H9 (cell line): ENCODE data around the gene PCDH9. TPM values are rescaled to one million over a fixed set of nuclear protein-coding genes. Genes with fewer than 3 reads are reported as not detected.

Experiments
- DNase-seq: peaks from one replicate; pipeline ENCODE4 v3.0.0-alpha.2; 2017
- H2AFZ ChIP-seq: one replicate; pipeline ENCODE4 v1.6.1; 2013; ENCODE audit warnings: mild to moderate bottlenecking, low read length, control low read depth, moderate library complexity
- H2AK5ac ChIP-seq: 2 replicates; pipeline ENCODE4 v1.6.1; 2013; ENCODE audit warnings: low read length, control low read depth, mixed read lengths; ENCODE audit not compliant: insufficient read length
- H2BK120ac ChIP-seq: one replicate; pipeline ENCODE4 v1.6.1; 2013; ENCODE audit warnings: low read depth, mild to moderate bottlenecking, low read length, control low read depth, inconsistent platforms; ENCODE audit not compliant: poor library complexity, severe bottlenecking
- H2BK12ac ChIP-seq: 2 replicates; pipeline ENCODE4 v1.6.1; 2013; ENCODE audit warnings: low read length, control low read depth, mixed read lengths, low read depth; ENCODE audit not compliant: insufficient read length
- H2BK15ac ChIP-seq: 2 replicates; pipeline ENCODE4 v1.6.1; 2013; ENCODE audit warnings: low read depth, low read length, control low read depth
- H2BK20ac ChIP-seq: one replicate; pipeline ENCODE4 v1.6.1; 2013; ENCODE audit warnings: low read depth, mild to moderate bottlenecking, low read length, control low read depth, inconsistent platforms; ENCODE audit not compliant: poor library complexity, severe bottlenecking
- H2BK5ac ChIP-seq: 2 replicates; pipeline ENCODE4 v1.6.1; 2013; ENCODE audit warnings: low read length, control low read depth, mixed read lengths; ENCODE audit not compliant: insufficient read length
- H3K14ac ChIP-seq: 2 replicates; pipeline ENCODE4 v1.6.1; 2013; ENCODE audit warnings: low read length, control low read depth; ENCODE audit not compliant: insufficient read depth
- H3K18ac ChIP-seq: 2 replicates; pipeline ENCODE4 v1.6.1; 2013; ENCODE audit warnings: low read depth, mild to moderate bottlenecking, mixed read lengths, low read length, control low read depth; ENCODE audit not compliant: insufficient read length
- H3K23ac ChIP-seq: 2 replicates; pipeline ENCODE4 v1.6.1; 2013; ENCODE audit warnings: low read length, control low read depth, mixed read lengths, low read depth; ENCODE audit not compliant: insufficient read length
- H3K23me2 ChIP-seq: 2 replicates; pipeline ENCODE4 v1.6.1; 2013; ENCODE audit warnings: low read depth, mild to moderate bottlenecking, mixed read lengths, low read length, control low read depth; ENCODE audit not compliant: insufficient read length, poor library complexity, severe bottlenecking
- H3K27ac ChIP-seq: 2 replicates; pipeline ENCODE4 v1.5.1; 2013; ENCODE audit warnings: low read length, control low read depth, mixed read lengths, low read depth; ENCODE audit not compliant: insufficient read length
- H3K27me3 ChIP-seq: 2 replicates; pipeline ENCODE4 v1.6.1; 2013; ENCODE audit warnings: low read length, control low read depth, inconsistent platforms; ENCODE audit not compliant: insufficient read depth
- H3K4ac ChIP-seq: 2 replicates; pipeline ENCODE4 v1.6.1; 2013; ENCODE audit warnings: low read depth, mild to moderate bottlenecking, control low read depth, inconsistent platforms, low read length, moderate library complexity
- H3K4me1 ChIP-seq: 2 replicates; pipeline ENCODE4 v1.6.1; 2013; ENCODE audit warnings: low read length, control low read depth, inconsistent platforms; ENCODE audit not compliant: insufficient read depth
- H3K4me2 ChIP-seq: 2 replicates; pipeline ENCODE4 v1.6.1; 2013; ENCODE audit warnings: low read length, control low read depth, mixed read lengths; ENCODE audit not compliant: insufficient read length, insufficient read depth
- H3K56ac ChIP-seq: 2 replicates; pipeline ENCODE4 v1.6.1; 2013; ENCODE audit warnings: low read depth, mild to moderate bottlenecking, mixed read lengths, low read length, control low read depth; ENCODE audit not compliant: insufficient read length
- H3K79me1 ChIP-seq: 2 replicates; pipeline ENCODE4 v1.6.1; 2013; ENCODE audit warnings: low read depth, mild to moderate bottlenecking, moderate library complexity, low read length, control low read depth, inconsistent platforms; ENCODE audit not compliant: insufficient read depth, poor library complexity, severe bottlenecking
- H3K79me2 ChIP-seq: 2 replicates; pipeline ENCODE4 v1.6.1; 2013; ENCODE audit warnings: low read length, control low read depth, inconsistent platforms; ENCODE audit not compliant: insufficient read depth
- H3K9ac ChIP-seq: 2 replicates; pipeline ENCODE4 v1.6.1; 2013; ENCODE audit warnings: low read length, control low read depth, mixed read lengths; ENCODE audit not compliant: insufficient read length; ENCODE audit errors: extremely low read depth
- H3K9me3 ChIP-seq: one replicate; pipeline ENCODE4 v1.6.1; 2013; ENCODE audit warnings: low read depth, low read length, inconsistent platforms; ENCODE audit not compliant: control insufficient read depth
- H3T11ph ChIP-seq: one replicate; pipeline ENCODE4 v1.6.1; 2013; ENCODE audit warnings: mild to moderate bottlenecking, low read length, control low read depth, inconsistent platforms
- H4K20me1 ChIP-seq: one replicate; pipeline ENCODE4 v1.6.1; 2013; ENCODE audit not compliant: control insufficient read depth, insufficient read length, insufficient read depth
- H4K5ac ChIP-seq: 2 replicates; pipeline ENCODE4 v1.6.1; 2013; ENCODE audit warnings: low read depth, mild to moderate bottlenecking, mixed read lengths, low read length, control low read depth; ENCODE audit not compliant: insufficient read length
- H4K8ac ChIP-seq: replicated peaks from 2 replicates; pipeline ENCODE4 v1.6.1; 2013; ENCODE audit warnings: low read length, control low read depth, mixed read lengths, low read depth; ENCODE audit not compliant: insufficient read length
- H4K91ac ChIP-seq: 2 replicates; pipeline ENCODE4 v1.6.1; 2013; ENCODE audit warnings: low read depth, mild to moderate bottlenecking, moderate library complexity, mixed read lengths, low read length, control low read depth; ENCODE audit not compliant: insufficient read length
- H3K27ac Mint-ChIP-seq, 3 experiments: 2 replicates in 2 of 3; 3 replicates in 1 of 3; pipeline ENCODE4 v1.8.0; 2020 to 2021; ENCODE audit warnings: mixed read lengths in 3 of 3, mild to moderate bottlenecking in 1 of 3, moderate library complexity in 1 of 3
- H3K27me3 Mint-ChIP-seq: 2 replicates; pipeline ENCODE4 v1.8.0; 2021; ENCODE audit warnings: low read depth, mild to moderate bottlenecking, moderate library complexity, mixed read lengths
- H3K36me3 Mint-ChIP-seq, 3 experiments: 2 replicates in 2 of 3; 3 replicates in 1 of 3; pipeline ENCODE4 v1.8.0; 2020 to 2021; ENCODE audit warnings: low read depth in 3 of 3, mixed read lengths in 3 of 3; ENCODE audit not compliant: insufficient read depth in 1 of 3
- H3K4me1 Mint-ChIP-seq, 2 experiments: 2 replicates each; pipeline ENCODE4 v1.8.0; 2020; ENCODE audit warnings: mixed read lengths in 2 of 2
- H3K4me3 Mint-ChIP-seq, 2 experiments: 2 replicates in 1 of 2; 3 replicates in 1 of 2; pipeline ENCODE4 v1.8.0; 2020 to 2021; ENCODE audit warnings: mild to moderate bottlenecking in 2 of 2, mixed read lengths in 2 of 2, moderate library complexity in 1 of 2
- H3K9me3 Mint-ChIP-seq, 2 experiments: 2 replicates in 1 of 2; 3 replicates in 1 of 2; pipeline ENCODE4 v1.8.0; 2020; ENCODE audit warnings: mild to moderate bottlenecking in 2 of 2, mixed read lengths in 2 of 2, moderate library complexity in 1 of 2
- CTCF ChIP-seq: fragments of 200-600 bp; sonication (generic); conservative IDR thresholded peaks from 3 replicates; pipeline ENCODE4 v1.8.0; 2021; ENCODE audit warnings: antibody characterized with exemption, mild to moderate bottlenecking
- WGBS: extraction: QIAGEN DNeasy Blood & Tissue Kit; methylation state at CpG from one replicate; pipeline ENCODE4 v1.1.7; 2013; ENCODE audit warnings: missing lambda C conversion rate, low lambda C conversion rate, mixed read lengths; ENCODE audit not compliant: insufficient read length; ENCODE audit errors: extremely low coverage; 5-methylcytosine and 5-hydroxymethylcytosine counted together
- total RNA-seq: library from RNA; stranded (reverse); gene quantifications from 2 replicates; pipeline ENCODE4 v1.2.1, GENCODE V29; 2021

Gene PCDH9
- total RNA-seq, 1 experiment from 2014 or later = 0.11 TPM

DNA sequence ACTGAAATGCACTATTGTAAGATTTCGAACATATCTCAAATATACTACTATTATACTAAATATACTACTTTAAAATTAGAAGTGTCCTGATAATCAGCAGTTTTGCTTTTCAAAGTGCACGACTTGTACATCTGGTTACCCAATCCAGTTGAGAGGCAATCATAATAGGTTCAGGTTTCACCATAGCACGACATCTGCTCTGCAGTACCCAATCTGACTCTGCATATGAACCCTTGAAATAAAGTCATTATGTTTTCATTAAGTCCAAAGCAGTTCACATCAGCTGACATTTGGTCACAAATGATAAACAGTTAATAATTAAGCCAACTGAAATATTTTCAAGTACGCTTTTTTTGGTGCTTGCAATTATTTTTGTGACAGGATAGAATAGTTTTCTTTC, 90.6 kb downstream of the PCDH9 start:
- H3K4me3 Mint-ChIP-seq = no peak overlapping the region
- H2BK15ac ChIP-seq = no peak overlapping the region
- H2AK5ac ChIP-seq = no peak overlapping the region
- no CpG with 5 or more reads among the region's 4 CpGs for WGBS
- no peak overlapping the region for H4K8ac ChIP-seq
- no peaks in the 10 kb centered on the region for H3K9me3 Mint-ChIP-seq
- no peaks in the 10 kb centered on the region for H3K79me1 ChIP-seq
- H2BK20ac ChIP-seq = no peak overlapping the region
- no peak overlapping the region for H3K27ac ChIP-seq
- TF ChIP-seq CTCF = no peak
- no peaks in the 10 kb centered on the region for H4K20me1 ChIP-seq
- no peak overlapping the region for H3K4me2 ChIP-seq
- no peaks in the 10 kb centered on the region for H3K4me1 ChIP-seq
- H3K9me3 ChIP-seq = no peaks in the 10 kb centered on the region
- H4K91ac ChIP-seq = no peak overlapping the region
- H3K23ac ChIP-seq = no peak overlapping the region
- no peaks in the 10 kb centered on the region; a peak in 1 of 7 replicates for H3K36me3 Mint-ChIP-seq
- H3K18ac ChIP-seq = no peak overlapping the region
- no peaks in the 10 kb centered on the region for H3K27me3 ChIP-seq
- no peak overlapping the region for H3K4ac ChIP-seq
- H3K56ac ChIP-seq = no peak overlapping the region
- H3K23me2 ChIP-seq = no peaks in the 10 kb centered on the region
- H3K14ac ChIP-seq = no peak overlapping the region
- H2BK12ac ChIP-seq = no peak overlapping the region
- H3K27ac Mint-ChIP-seq = no peak overlapping the region
- DNase-seq = no peak
- H3K79me2 ChIP-seq = no peaks in the 10 kb centered on the region
- no peaks in the 10 kb centered on the region for H3K27me3 Mint-ChIP-seq
- no peak overlapping the region for H2BK5ac ChIP-seq
- no peak overlapping the region for H4K5ac ChIP-seq
- no peak overlapping the region for H3T11ph ChIP-seq
- H3K4me1 Mint-ChIP-seq = peaks cover 5 to 6% of the 10 kb centered on the region in 2 experiments
- no peak overlapping the region for H3K9ac ChIP-seq
- no peak overlapping the region for H2AFZ ChIP-seq
- no peak overlapping the region for H2BK120ac ChIP-seq
